Measurements from ENCODE around the gene DDB1. TPM values are rescaled to one million over a fixed set of nuclear protein-coding genes. Genes with fewer than 3 reads are reported as not detected.

The DDB1 gene
- total RNA-seq, 4 donors from 2014 or later: 87.9 to 231 (median 155) TPM

- H3K4me1 ChIP-seq: no peaks in the 10 kb centered on the region
- H3K9me3 ChIP-seq: no peaks in the 10 kb centered on the region
- H3K27me3 ChIP-seq: no peaks in the 10 kb centered on the region
- DNase-seq: no peak
- peak overlapping the region; percentile 93 to 97 for H3K27ac ChIP-seq
- peak overlapping the region; percentile 62 to 81 for H3K4me3 ChIP-seq
- no peaks in the 10 kb centered on the region for H3K36me3 ChIP-seq
- TF ChIP-seq POLR2A (IDR thresholded peaks at IDR 0.05): no peak
- TF ChIP-seq, protein P1, sequence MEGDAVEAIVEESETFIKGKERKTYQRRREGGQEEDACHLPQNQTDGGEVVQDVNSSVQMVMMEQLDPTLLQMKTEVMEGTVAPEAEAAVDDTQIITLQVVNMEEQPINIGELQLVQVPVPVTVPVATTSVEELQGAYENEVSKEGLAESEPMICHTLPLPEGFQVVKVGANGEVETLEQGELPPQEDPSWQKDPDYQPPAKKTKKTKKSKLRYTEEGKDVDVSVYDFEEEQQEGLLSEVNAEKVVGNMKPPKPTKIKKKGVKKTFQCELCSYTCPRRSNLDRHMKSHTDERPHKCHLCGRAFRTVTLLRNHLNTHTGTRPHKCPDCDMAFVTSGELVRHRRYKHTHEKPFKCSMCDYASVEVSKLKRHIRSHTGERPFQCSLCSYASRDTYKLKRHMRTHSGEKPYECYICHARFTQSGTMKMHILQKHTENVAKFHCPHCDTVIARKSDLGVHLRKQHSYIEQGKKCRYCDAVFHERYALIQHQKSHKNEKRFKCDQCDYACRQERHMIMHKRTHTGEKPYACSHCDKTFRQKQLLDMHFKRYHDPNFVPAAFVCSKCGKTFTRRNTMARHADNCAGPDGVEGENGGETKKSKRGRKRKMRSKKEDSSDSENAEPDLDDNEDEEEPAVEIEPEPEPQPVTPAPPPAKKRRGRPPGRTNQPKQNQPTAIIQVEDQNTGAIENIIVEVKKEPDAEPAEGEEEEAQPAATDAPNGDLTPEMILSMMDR (IDR thresholded peaks at IDR 0.05): no peak
- intact Hi-C loops (cut with DNase I; ENCODE audit: low total_unique reads): no loop called here
These were observed 28.4 kb upstream of the DDB1 start for GRCh38 chr11:61361237-61361740.

GRCh38 chr11:61359516-61359915 is 26.6 kb upstream of the DDB1 start:
- DNase-seq: no peak
- Histone ChIP-seq H3K9me3 (no peaks in the 10 kb centered on the region), H3K27ac (peak overlapping the region; percentile 29 to 93), H3K4me3 (no peak overlapping the region), H3K27me3 (no peaks in the 10 kb centered on the region), H3K36me3 (no peaks in the 10 kb centered on the region), H3K4me1 (no peaks in the 10 kb centered on the region)
- TF ChIP-seq, protein P1 (IDR thresholded peaks at IDR 0.05): no peak
- no peak for TF ChIP-seq POLR2A (IDR thresholded peaks at IDR 0.05)
- intact Hi-C loops (cut with DNase I; ENCODE audit: low total_unique reads): no loop called here

DNA sequence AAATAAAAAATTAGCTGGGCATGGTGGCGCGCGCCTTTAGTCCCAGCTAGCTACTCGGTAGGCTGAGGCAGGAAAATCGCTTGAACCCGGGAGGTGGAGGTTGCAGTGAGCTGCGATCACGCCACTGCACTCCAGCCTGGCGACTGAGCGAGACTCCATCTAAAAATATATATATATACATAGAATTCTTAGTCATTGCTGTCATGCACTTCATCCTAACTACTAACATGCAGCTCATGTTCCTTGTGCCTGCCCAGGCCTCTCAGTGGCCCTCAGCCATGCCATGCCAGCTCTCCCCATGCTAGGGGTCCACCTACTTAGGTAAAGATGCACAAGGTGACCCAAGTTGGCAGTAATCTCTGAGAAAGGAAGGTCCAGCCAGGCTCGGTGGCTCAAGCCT is 25.7 kb upstream of the DDB1 start:
- H3K9me3 ChIP-seq: no peaks in the 10 kb centered on the region
- TF ChIP-seq, protein P1 (IDR thresholded peaks at IDR 0.05): no peak
- no peak for TF ChIP-seq POLR2A (IDR thresholded peaks at IDR 0.05)
- intact Hi-C loops (cut with DNase I; ENCODE audit: low total_unique reads): no loop called here
- no peaks in the 10 kb centered on the region for H3K4me1 ChIP-seq
- H3K36me3 ChIP-seq: no peaks in the 10 kb centered on the region
- H3K27me3 ChIP-seq: no peaks in the 10 kb centered on the region
- no peak for DNase-seq
- no peak overlapping the region for H3K27ac ChIP-seq
- H3K4me3 ChIP-seq: no peak overlapping the region

DNA sequence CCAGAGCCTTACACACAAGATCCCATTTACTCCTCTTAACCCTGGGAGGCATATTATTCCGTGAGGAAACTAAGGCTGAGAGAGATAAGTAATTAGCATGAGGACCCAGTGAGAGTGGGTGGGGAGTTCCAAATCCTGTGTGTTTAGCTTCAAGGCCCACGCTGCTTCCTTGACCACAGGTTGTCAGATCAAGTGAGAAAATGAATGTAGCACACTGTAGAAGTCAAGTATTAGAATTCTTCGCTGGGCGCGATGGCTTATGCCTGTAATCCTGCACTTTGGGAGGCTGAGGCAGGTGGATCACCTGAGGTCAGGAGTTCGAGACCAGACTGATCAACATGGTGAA is 25.0 kb upstream of the DDB1 start:
- Histone ChIP-seq H3K36me3 (no peaks in the 10 kb centered on the region), H3K4me1 (no peaks in the 10 kb centered on the region), H3K4me3 (no peak overlapping the region), H3K27me3 (no peaks in the 10 kb centered on the region), H3K9me3 (no peaks in the 10 kb centered on the region), H3K27ac (no peak overlapping the region)
- DNase-seq: no peak
- TF ChIP-seq, protein P1 (IDR thresholded peaks at IDR 0.05): no peak
- TF ChIP-seq POLR2A (IDR thresholded peaks at IDR 0.05): no peak
- intact Hi-C loops (cut with DNase I; ENCODE audit: low total_unique reads): no loop called here

- DNase-seq: no peak
- H3K9me3 ChIP-seq: no peaks in the 10 kb centered on the region
- H3K36me3 ChIP-seq: no peaks in the 10 kb centered on the region
- no peak for TF ChIP-seq POLR2A (IDR thresholded peaks at IDR 0.05)
- TF ChIP-seq, protein P1 (IDR thresholded peaks at IDR 0.05): no peak
- H3K27ac ChIP-seq: no peak overlapping the region
- intact Hi-C loops (cut with DNase I; ENCODE audit: low total_unique reads): no loop called here
- no peak overlapping the region for H3K4me3 ChIP-seq
- no peaks in the 10 kb centered on the region for H3K4me1 ChIP-seq
- H3K27me3 ChIP-seq: no peaks in the 10 kb centered on the region
These were observed 24.5 kb upstream of the DDB1 start for GRCh38 chr11:61357233-61357893.
